ENCODE measurements around the gene PRRG2.
A peak's percentile ranks its signal among the peaks of the same experiment; 100 is the strongest.

PRRG2 gene

GRCh38 chr19:49560358-49560900, 20.7 kb upstream of the PRRG2 start:
- in situ Hi-C loops (cut with HindIII; ENCODE audit: low pct_unique_long_range_greater_than_20kb, low sequenced_read_pairs), result no loop called here
- TF ChIP-seq JUND (IDR thresholded peaks at IDR 0.05; ENCODE audit: low read depth), result no peak
- no peak for DNase-seq (ENCODE audit: low read depth in 1 of 2, low spot score in 1 of 2)

DNA sequence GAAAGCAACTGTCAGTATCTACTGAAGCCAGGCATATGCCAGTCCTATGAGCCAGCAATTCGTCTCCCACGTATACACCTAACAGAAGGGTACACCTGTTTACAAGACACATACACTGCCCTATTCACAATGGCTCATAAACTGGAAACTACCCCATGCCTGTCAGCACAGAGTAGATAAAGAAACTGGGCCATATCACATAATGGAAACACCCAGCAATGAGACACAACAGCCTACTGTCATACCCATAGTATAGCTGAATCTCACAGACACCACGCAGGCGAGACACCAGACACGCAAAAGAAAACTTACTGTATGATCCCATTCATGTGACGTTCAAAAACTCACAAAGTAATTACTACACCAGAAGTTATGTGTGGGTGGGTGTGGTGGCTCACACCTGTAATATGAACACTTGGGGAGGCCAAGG, 16.5 kb upstream of the PRRG2 start:
- DNase-seq (ENCODE audit: low read depth in 1 of 2, low spot score in 1 of 2), result no peak
- in situ Hi-C loops (cut with HindIII; ENCODE audit: low pct_unique_long_range_greater_than_20kb, low sequenced_read_pairs), result no loop called here
- no peak for TF ChIP-seq JUND (IDR thresholded peaks at IDR 0.05; ENCODE audit: low read depth)

- DNase-seq (ENCODE audit: low read depth in 1 of 2, low spot score in 1 of 2), result no peak
- no peak for TF ChIP-seq JUND (IDR thresholded peaks at IDR 0.05; ENCODE audit: low read depth)
- in situ Hi-C loops (cut with HindIII; ENCODE audit: low pct_unique_long_range_greater_than_20kb, low sequenced_read_pairs), result no loop called here
Observed at GRCh38 chr19:49565261-49565660, 15.9 kb upstream of the PRRG2 start.

- TF ChIP-seq JUND (IDR thresholded peaks at IDR 0.05; ENCODE audit: low read depth), result no peak
- DNase-seq (ENCODE audit: low read depth in 1 of 2, low spot score in 1 of 2), result no peak
- in situ Hi-C loops (cut with HindIII; ENCODE audit: low pct_unique_long_range_greater_than_20kb, low sequenced_read_pairs), result no loop called here
Observed at GRCh38 chr19:49566302-49566701, 14.8 kb upstream of the PRRG2 start.

GRCh38 chr19:49567861-49568441, 13.2 kb upstream of the PRRG2 start:
- in situ Hi-C loops (cut with HindIII; ENCODE audit: low pct_unique_long_range_greater_than_20kb, low sequenced_read_pairs), result no loop called here
- no peak for TF ChIP-seq JUND (IDR thresholded peaks at IDR 0.05; ENCODE audit: low read depth)
- DNase-seq (ENCODE audit: low read depth in 1 of 2, low spot score in 1 of 2), result no peak

DNA sequence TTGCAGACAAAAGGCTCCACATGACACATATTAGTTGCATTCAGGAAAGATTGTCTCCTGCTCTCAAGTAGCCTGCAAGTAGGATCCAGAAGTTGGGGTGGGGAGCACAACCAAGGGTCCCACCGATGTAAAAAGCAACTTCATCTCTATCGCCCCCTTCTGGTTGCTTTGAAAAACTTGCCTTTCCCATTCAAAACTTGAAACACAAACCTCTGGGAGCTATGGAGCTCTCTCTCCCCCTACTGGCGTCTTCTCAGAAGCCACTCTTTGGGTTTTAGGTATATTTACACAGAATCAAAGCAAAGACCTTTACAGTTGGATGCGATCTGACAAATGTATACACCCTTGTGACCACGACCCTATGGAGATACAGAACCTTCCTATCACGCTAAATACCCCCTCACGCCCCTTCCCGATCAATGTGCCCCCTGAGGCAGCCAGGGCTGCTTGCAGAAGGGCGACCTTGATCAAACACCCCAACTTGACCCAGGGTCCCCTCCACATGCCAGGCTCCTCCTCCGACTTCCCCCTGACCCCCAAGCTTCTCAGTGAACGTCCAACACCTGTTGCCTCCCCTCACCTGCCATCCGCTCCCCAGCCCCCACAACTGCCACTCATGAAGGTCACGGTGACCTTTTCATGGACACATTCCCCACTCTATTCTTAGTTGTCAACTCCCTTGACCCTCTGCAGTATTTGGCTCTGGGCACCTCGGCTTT, 10.8 kb upstream of the PRRG2 start:
- in situ Hi-C loops (cut with HindIII; ENCODE audit: low pct_unique_long_range_greater_than_20kb, low sequenced_read_pairs), result no loop called here

DNA sequence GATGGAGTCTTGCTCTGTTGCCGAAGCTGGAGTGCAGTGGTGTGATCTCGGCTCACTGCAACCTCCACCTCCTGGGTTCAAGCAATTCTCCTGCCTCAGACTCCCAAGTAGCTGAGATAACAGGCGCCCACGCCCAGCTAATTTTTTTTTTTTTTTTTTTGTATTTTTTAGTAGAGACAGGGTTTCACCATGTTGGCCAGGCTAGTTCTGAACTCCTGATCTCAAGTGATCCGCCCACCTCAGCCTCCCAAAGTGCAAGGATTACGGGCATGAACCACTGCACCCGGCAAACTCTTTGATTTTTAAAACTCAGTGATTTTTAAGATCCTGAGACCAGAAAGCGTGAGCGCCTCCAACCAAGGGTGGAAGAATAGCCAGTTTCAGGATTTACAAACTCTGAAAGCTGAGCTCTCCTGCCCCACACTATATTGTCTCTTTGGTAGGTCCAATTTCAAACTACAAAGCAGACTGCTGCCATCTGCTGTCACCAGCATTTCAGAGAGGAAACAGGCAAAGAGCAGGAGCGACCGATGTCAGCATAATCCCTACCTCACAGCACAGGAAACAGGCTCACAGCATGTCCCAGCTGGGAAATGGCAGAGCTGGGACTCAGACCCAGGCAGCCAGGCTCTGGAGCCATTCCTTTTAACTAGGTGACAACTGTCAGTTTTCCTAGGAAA, 10.0 kb upstream of the PRRG2 start:
- no peak for TF ChIP-seq JUND (IDR thresholded peaks at IDR 0.05; ENCODE audit: low read depth)
- in situ Hi-C loops (cut with HindIII; ENCODE audit: low pct_unique_long_range_greater_than_20kb, low sequenced_read_pairs), result no loop called here
- peak in 1 of 2 experiments; percentile 79 for DNase-seq (ENCODE audit: low read depth in 1 of 2, low spot score in 1 of 2)

More for the DNA sequence above, 10.8 kb upstream of the PRRG2 start:
- TF ChIP-seq JUND (IDR thresholded peaks at IDR 0.05; ENCODE audit: low read depth), result no peak
- peak; percentile 34 to 85 for DNase-seq (ENCODE audit: low read depth in 1 of 2, low spot score in 1 of 2)

DNA sequence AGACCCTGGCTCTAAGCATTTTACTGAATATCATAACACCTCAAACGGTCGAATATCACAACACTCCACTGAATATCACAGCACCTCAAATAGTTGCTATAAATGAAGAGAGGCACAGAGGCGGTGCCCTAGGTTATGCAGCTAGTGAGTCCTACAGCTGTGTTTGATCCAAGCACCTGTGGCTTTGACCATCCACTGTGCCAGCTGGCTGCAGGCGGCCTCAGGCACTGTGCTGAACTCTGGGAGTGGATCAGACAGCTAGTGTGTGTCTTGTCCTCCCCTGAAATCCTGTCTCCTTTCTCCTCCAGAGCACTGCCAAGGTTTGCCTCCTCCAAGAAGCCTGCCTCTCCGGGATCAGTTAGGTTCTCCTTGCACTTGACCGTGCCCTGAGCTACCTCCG, 8.1 kb upstream of the PRRG2 start:
- TF ChIP-seq JUND (IDR thresholded peaks at IDR 0.05; ENCODE audit: low read depth), result no peak
- peak in 1 of 2 experiments; percentile 41 for DNase-seq (ENCODE audit: low read depth in 1 of 2, low spot score in 1 of 2)
- in situ Hi-C loops (cut with HindIII; ENCODE audit: low pct_unique_long_range_greater_than_20kb, low sequenced_read_pairs), result no loop called here

- in situ Hi-C loops (cut with HindIII; ENCODE audit: low pct_unique_long_range_greater_than_20kb, low sequenced_read_pairs), result no loop called here
- DNase-seq (ENCODE audit: low read depth in 1 of 2, low spot score in 1 of 2), result no peak
- no peak for TF ChIP-seq JUND (IDR thresholded peaks at IDR 0.05; ENCODE audit: low read depth)
Observed at GRCh38 chr19:49573425-49573824, 7.7 kb upstream of the PRRG2 start.

DNA sequence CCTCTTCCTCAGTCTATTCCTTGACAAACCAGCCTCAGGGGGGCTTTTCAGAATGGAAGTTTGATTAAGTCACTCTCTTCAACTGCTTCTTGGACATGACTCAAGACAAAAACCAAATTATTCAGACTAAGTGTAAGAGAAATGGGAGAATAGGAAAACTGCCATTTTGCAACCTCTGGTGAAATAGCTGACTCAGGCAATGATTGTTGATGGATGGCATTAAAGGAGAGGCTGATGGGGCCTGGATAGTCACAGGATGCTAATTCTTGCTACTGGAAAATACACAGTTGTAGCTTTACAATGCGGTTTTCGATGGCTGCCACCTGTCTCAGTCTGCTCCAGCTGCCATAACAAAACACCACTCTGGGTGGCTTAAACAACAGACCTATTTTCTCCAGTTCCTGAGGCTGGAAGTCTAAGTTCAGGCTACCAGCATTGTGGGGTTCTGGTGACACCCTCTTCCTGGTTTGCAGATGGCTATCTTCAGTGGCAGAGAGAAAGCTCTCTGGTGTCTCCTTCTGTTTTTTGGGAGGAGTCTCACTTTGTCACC, 6.8 kb upstream of the PRRG2 start:
- no peak for DNase-seq (ENCODE audit: low read depth in 1 of 2, low spot score in 1 of 2)
- in situ Hi-C loops (cut with HindIII; ENCODE audit: low pct_unique_long_range_greater_than_20kb, low sequenced_read_pairs), result no loop called here

DNA sequence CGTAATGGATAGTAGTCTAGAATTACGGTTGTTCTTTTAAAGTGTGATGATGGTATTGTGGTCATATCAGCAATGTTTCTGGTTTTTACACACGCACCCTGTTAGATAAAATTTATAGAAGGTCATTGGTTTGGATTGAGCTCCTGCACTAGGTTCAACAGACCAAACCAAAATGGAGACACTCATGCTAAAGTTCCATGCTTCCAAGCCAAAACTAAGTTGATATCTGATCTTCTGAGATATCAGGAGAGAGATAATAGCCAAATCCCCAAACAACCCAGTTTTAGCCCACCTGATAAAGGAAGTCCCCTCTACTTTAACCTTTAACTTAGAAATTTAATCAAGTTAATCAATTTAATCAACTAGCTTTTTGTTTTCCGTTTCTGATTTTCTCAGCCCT, 1.9 kb upstream of the PRRG2 start:
- no peak for TF ChIP-seq JUND (IDR thresholded peaks at IDR 0.05; ENCODE audit: low read depth)
- no peak for DNase-seq (ENCODE audit: low read depth in 1 of 2, low spot score in 1 of 2)
- in situ Hi-C loops (cut with HindIII; ENCODE audit: low pct_unique_long_range_greater_than_20kb, low sequenced_read_pairs), result no loop called here

More for the DNA sequence above, 6.8 kb upstream of the PRRG2 start:
- no peak for TF ChIP-seq JUND (IDR thresholded peaks at IDR 0.05; ENCODE audit: low read depth)

- no peak for DNase-seq (ENCODE audit: low read depth in 1 of 2, low spot score in 1 of 2)
- TF ChIP-seq JUND (IDR thresholded peaks at IDR 0.05; ENCODE audit: low read depth), result no peak
- in situ Hi-C loops (cut with HindIII; ENCODE audit: low pct_unique_long_range_greater_than_20kb, low sequenced_read_pairs), result no loop called here
Observed at GRCh38 chr19:49579947-49580263, 1.2 kb upstream of the PRRG2 start.

Measured in T47D (cell line).